ENCODE results near the gene ACOT13. TPM values are rescaled to one million over a fixed set of nuclear protein-coding genes. Genes with fewer than 3 reads are reported as not detected.

The ACOT13 gene
- total and polyA plus RNA-seq, 2 of the 8 experiments (the other 6 are each of a cell fraction or from before 2014, with no cell fraction given) = 27.6 to 40.6 TPM

DNA sequence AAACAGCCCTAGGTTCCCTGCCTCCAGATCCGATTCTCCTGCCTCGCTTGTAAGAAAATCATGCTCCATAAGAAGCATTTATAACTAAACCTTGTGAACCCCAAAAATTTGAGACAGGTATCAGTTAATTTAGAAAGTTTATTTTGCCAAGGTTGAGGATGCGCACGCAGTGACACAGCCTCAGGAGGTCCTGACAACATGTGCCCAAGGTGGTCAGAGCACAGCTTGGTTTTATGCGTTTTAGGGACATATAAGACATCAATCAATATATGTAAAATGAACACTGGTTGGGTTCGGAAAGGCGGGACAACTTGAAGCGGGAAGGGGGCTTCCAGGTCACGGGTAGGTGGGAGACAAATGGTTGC lies 2.1 kb downstream of the ACOT13 start:
- H3K4me2 ChIP-seq (ENCODE audit: insufficient read depth in 1 of 2, low read depth in 2 of 2, low read length in 2 of 2) = no peak overlapping the region
- peaks cover 21 to 32% of the 10 kb centered on the region in 2 experiments for H3K9me3 ChIP-seq (ENCODE audit: insufficient read depth in 2 of 2, low read depth in 1 of 2, low read length in 1 of 2)
- H4K8ac ChIP-seq (ENCODE audit: extremely low read depth, insufficient read depth, low read length) = no peak overlapping the region
- H3K14ac ChIP-seq (ENCODE audit: insufficient read length) = no peak overlapping the region
- DNase-seq (ENCODE audit: low read depth in 1 of 2, low spot score in 2 of 2) (no peak), FAIRE-seq (no peak)
- no peak overlapping the region for H3K27ac ChIP-seq (ENCODE audit: low read depth, low read length)
- H3K9ac ChIP-seq (replicated peaks in 1 of 4; ENCODE audit: extremely low read depth in 1 of 4, low read depth in 3 of 4, low read length in 3 of 4) = no peak overlapping the region
- no peak overlapping the region for H3K23ac ChIP-seq (ENCODE audit: insufficient read length)
- no peak overlapping the region for H4K5ac ChIP-seq (ENCODE audit: insufficient read length, low read depth, low read length)
- no peak overlapping the region for H2BK15ac ChIP-seq (ENCODE audit: low read length)
- H3K79me2 ChIP-seq (ENCODE audit: control insufficient read depth in 1 of 2, insufficient read depth in 2 of 2, low read length in 2 of 2) = peaks cover 0 to 30% of the 10 kb centered on the region in 2 experiments; a peak in 3 of 4 replicates
- no peak overlapping the region for H2AK5ac ChIP-seq (ENCODE audit: low read depth, low read length)
- peaks cover 0 to 5% (median 0%) of the 10 kb centered on the region in 4 experiments; a peak in 3 of 7 replicates for H3K4me1 ChIP-seq (replicated peaks in 1 of 4; ENCODE audit: control insufficient read depth in 3 of 4, insufficient read depth in 4 of 4, low read length in 3 of 4)
- no peak overlapping the region for H3K56ac ChIP-seq (replicated peaks; ENCODE audit: insufficient read length, low read depth, low read length)
- no peak overlapping the region for H2AFZ ChIP-seq (ENCODE audit: low read length)
- peaks cover 13% of the 10 kb centered on the region for H3K23me2 ChIP-seq (ENCODE audit: low read depth, low read length)
- no peak overlapping the region for H2BK20ac ChIP-seq (ENCODE audit: low read length)
- H4K91ac ChIP-seq (replicated peaks; ENCODE audit: insufficient read length, low read length) = no peak overlapping the region
- no peak overlapping the region for H3K4ac ChIP-seq (replicated peaks; ENCODE audit: insufficient read length, low read depth, low read length)
- POLR2A ChIA-PET (ENCODE audit: partially characterized antibody) = interaction anchor here (2.5 kb wide), 1 partner anchor 14 kb away, joined by 9 read pairs; no protein-coding TSS in a partner anchor
- 89% methylated on average over 9 of the region's 9 CpGs; no CpG with 5 or more reads in 1 of the 2 experiments for WGBS, 2 experiments (ENCODE audit: extremely low coverage in 1 of 2, insufficient coverage in 1 of 2, insufficient read length in 1 of 2, insufficient replicate concordance in 2 of 2, low coverage in 1 of 2, low lambda C conversion rate in 2 of 2, missing lambda C conversion rate in 1 of 2)
- H2BK5ac ChIP-seq (ENCODE audit: low read depth, low read length) = no peak overlapping the region
- H2BK12ac ChIP-seq (ENCODE audit: low read depth, low read length) = no peak overlapping the region
- CTCF ChIA-PET (ENCODE audit: partially characterized antibody) = interaction anchor here (0.5 kb wide), 1 partner anchor 92 kb away, joined by 3 read pairs; no protein-coding TSS in a partner anchor
- H3K79me1 ChIP-seq (ENCODE audit: low read depth, low read length) = peaks cover 8% of the 10 kb centered on the region; the same call in 1 of the 2 replicates
- no peak overlapping the region for H2BK120ac ChIP-seq (replicated peaks; ENCODE audit: low read depth, low read length)
- H3K18ac ChIP-seq (ENCODE audit: extremely low read depth, low read length) = no peak overlapping the region
- H4K20me1 ChIP-seq (replicated peaks in 1 of 2; ENCODE audit: control insufficient read depth in 1 of 2, insufficient read depth in 2 of 2, low read length in 2 of 2) = no peaks in the 10 kb centered on the region
- H3K36me3 ChIP-seq (ENCODE audit: control insufficient read depth in 2 of 4, insufficient read depth in 4 of 4, low read length in 3 of 4) = peaks cover 0 to 26% (median 10%) of the 10 kb centered on the region in 4 experiments; a peak in 4 of 8 replicates
- no peak overlapping the region for H3K4me3 ChIP-seq (ENCODE audit: extremely low read depth in 1 of 4, insufficient read depth in 2 of 4, low read depth in 3 of 4, low read length in 4 of 4)
- H3K27me3 ChIP-seq (replicated peaks in 1 of 4; ENCODE audit: control insufficient read depth in 3 of 4, extremely low read depth in 1 of 4, insufficient read depth in 3 of 4, low read length in 3 of 4) = no peaks in the 10 kb centered on the region
- no peak for TF ChIP-seq RNF2 (IDR thresholded peaks at IDR 0.05; ENCODE audit: borderline replicate concordance, low read depth, low read length, missing control alignments, poor library complexity, severe bottlenecking)
